ENCODE measurements around the gene SLC45A1. TPM values are rescaled to one million over a fixed set of nuclear protein-coding genes. Genes with fewer than 3 reads are reported as not detected.

The SLC45A1 gene
- total and polyA plus RNA-seq, 9 of the 15 experiments (the other 6 are each of a cell fraction or from before 2014, with no cell fraction given), result not detected

GRCh38 chr1:8390707-8391106 lies 72.8 kb downstream of the SLC45A1 start (continued):
- TF ChIP-seq THRB (CRISPR knock-in tag; conservative IDR thresholded peaks at IDR 0.05) (0 out of 2 replicates have a peak, but pooled peaks have one; percentile 31), ZFPM2 (CRISPR knock-in tag; IDR thresholded peaks at IDR 0.05) (no peak), SPI1 (IDR thresholded peaks at IDR 0.05; ENCODE audit: borderline replicate concordance, low read depth, low read length) (peak; percentile 24; the same call in 1 of the 2 replicates), DEAF1 (CRISPR knock-in tag; IDR thresholded peaks at IDR 0.05) (no peak), KDM1A (IDR thresholded peaks at IDR 0.05) (peak in 1 of 2 experiments; percentile 27; a peak in 1 of 4 replicates), TRIM25 (IDR thresholded peaks at IDR 0.05; ENCODE audit: borderline replicate concordance) (no peak), ZEB2 (IDR thresholded peaks at IDR 0.05) (0 out of 2 replicates have a peak, but pooled peaks have one; percentile 31), PKNOX1 (IDR thresholded peaks at IDR 0.05) (no peak), CBFA2T3 (IDR thresholded peaks at IDR 0.05) (peak; percentile 14; the same call in 1 of the 2 replicates), ZNF324 (CRISPR knock-in tag; IDR thresholded peaks at IDR 0.05) (no peak), ELF4 (CRISPR knock-in tag; IDR thresholded peaks at IDR 0.05) (0 out of 2 replicates have a peak, but pooled peaks have one; percentile 51), ZBTB26 (CRISPR knock-in tag; IDR thresholded peaks at IDR 0.05) (0 out of 2 replicates have a peak, but pooled peaks have one; percentile 25), CTCFL (IDR thresholded peaks at IDR 0.05; ENCODE audit: borderline replicate concordance, insufficient read depth, low read depth, low read length, poor library complexity, severe bottlenecking) (no peak)

All from K562 (cell line).